Astrocyte (in vitro differentiated cells and primary cell): ENCODE measurements around the gene TRPM3.

ENCODE experiments used
- EZH2 ChIP-seq: IDR thresholded peaks from 2 replicates; pipeline ENCODE4 v1.6.1; 2012; ENCODE audit warnings: mild to moderate bottlenecking, low read length, inconsistent platforms; ENCODE audit not compliant: insufficient read depth
- TF ChIP-seq, protein P1 (sequence below): IDR thresholded peaks from 2 replicates; pipeline ENCODE4 v1.5.1; 2011; ENCODE audit warnings: low read depth, mild to moderate bottlenecking, inconsistent platforms, low read length, moderate library complexity; ENCODE audit not compliant: insufficient read depth

DNA sequence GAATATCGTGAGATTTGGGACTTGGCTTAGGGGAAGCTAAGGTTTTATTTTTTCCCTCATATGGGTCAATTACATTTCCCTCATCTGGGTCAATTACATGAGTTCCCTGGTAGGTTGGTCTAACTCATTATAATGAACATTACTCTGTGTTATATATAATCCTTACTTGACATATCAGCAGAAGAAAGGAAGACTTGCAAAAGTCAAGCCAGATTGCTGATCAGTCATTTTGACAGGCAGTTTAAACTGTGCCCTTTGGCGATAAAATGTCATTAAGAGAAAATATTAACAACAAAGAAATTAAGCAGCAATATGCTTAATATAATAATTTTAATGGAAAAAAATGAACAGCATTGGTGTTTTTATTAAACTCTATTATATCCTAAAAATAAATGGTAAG, 23.1 kb upstream of the TRPM3 start:
- TF ChIP-seq, protein P1, sequence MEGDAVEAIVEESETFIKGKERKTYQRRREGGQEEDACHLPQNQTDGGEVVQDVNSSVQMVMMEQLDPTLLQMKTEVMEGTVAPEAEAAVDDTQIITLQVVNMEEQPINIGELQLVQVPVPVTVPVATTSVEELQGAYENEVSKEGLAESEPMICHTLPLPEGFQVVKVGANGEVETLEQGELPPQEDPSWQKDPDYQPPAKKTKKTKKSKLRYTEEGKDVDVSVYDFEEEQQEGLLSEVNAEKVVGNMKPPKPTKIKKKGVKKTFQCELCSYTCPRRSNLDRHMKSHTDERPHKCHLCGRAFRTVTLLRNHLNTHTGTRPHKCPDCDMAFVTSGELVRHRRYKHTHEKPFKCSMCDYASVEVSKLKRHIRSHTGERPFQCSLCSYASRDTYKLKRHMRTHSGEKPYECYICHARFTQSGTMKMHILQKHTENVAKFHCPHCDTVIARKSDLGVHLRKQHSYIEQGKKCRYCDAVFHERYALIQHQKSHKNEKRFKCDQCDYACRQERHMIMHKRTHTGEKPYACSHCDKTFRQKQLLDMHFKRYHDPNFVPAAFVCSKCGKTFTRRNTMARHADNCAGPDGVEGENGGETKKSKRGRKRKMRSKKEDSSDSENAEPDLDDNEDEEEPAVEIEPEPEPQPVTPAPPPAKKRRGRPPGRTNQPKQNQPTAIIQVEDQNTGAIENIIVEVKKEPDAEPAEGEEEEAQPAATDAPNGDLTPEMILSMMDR: no peak
- TF ChIP-seq EZH2: no peak
